Activated T-cell treated with anti-CD3 and anti-CD28 coated beads, Interleukin-2, amount 50 U/mL, for 72 hours (primary cell): ENCODE measurements around the gene NELFE. TPM values are rescaled to one million over a fixed set of nuclear protein-coding genes. Genes with fewer than 3 reads are reported as not detected.
"Not testable (repeated sequence)": the region's sequence is repeated elsewhere in the genome, so short reads cannot be mapped to it uniquely, and the experiment has no call there.

ENCODE experiments used
- ATAC-seq, 2 donors: fragments of 150-1000 bp; cut with Tn5 transposase; replicated peaks in 1 of 2; 2 replicates each; pipeline ENCODE4 v1.10.0; 2021; ENCODE audit warnings: moderate library complexity in 2 of 2, mild to moderate bottlenecking in 1 of 2
- DNase-seq, 2 donors: peaks; one replicate each; pipeline ENCODE4 v3.0.0; 2021 to 2022; ENCODE audit warnings: mixed read lengths in 1 of 2
- H3K27ac Mint-ChIP-seq: one replicate; pipeline ENCODE4 v1.8.0; 2022; ENCODE audit warnings: mild to moderate bottlenecking, moderate library complexity, mixed read lengths
- H3K27me3 Mint-ChIP-seq: one replicate; pipeline ENCODE4 v1.8.0; 2022; ENCODE audit warnings: low read depth, mixed read lengths
- H3K36me3 Mint-ChIP-seq, 2 donors: one replicate each; pipeline ENCODE4 v1.8.0; 2022; ENCODE audit warnings: mixed read lengths in 2 of 2, mild to moderate bottlenecking in 1 of 2; ENCODE audit not compliant: insufficient read depth in 2 of 2
- H3K4me1 Mint-ChIP-seq: one replicate; pipeline ENCODE4 v1.8.0; 2022; ENCODE audit warnings: low read depth, mixed read lengths
- H3K4me3 Mint-ChIP-seq, 2 donors: one replicate each; pipeline ENCODE4 v1.8.0; 2022; ENCODE audit warnings: mild to moderate bottlenecking in 2 of 2, mixed read lengths in 2 of 2, moderate library complexity in 2 of 2
- H3K9me3 Mint-ChIP-seq, 2 donors: one replicate each; pipeline ENCODE4 v1.8.0; 2022; ENCODE audit warnings: mixed read lengths in 2 of 2
- total RNA-seq, 2 donors: library from RNA; stranded (reverse); gene quantifications; one replicate each; pipeline ENCODE4 v1.2.3, GENCODE V29; 2022

NELFE gene
- total RNA-seq, 2 donors from 2014 or later, result 65.0 to 71.5 TPM

DNA sequence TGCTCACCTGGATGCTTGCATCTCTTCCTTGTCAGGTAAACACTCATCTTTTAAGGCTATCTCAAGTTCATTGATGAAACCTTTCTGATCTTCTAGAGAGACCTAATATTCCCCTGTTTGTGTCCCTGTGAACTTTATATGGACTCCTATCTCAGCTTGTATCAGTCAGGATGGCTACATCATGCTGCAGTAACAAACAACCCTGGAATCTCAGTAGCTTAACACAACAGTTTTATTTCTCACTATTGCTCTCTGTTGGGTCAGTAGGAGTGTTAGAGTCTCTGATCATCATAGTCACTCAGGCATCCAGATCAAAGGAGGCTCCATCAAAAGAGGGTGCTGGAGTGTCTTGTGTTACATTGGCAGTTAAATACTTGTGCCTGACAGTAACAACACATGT, 43.4 kb downstream of the NELFE start:
- no peaks in the 10 kb centered on the region for H3K9me3 Mint-ChIP-seq
- DNase-seq, result no peak
- H3K36me3 Mint-ChIP-seq, result no peaks in the 10 kb centered on the region
- H3K4me1 Mint-ChIP-seq, result peaks cover 19% of the 10 kb centered on the region
- ATAC-seq, result no peak
- H3K27ac Mint-ChIP-seq, result no peak overlapping the region
- H3K27me3 Mint-ChIP-seq, result peaks cover 9% of the 10 kb centered on the region
- H3K4me3 Mint-ChIP-seq, result no peak overlapping the region

- peaks cover 9% of the 10 kb centered on the region for H3K27me3 Mint-ChIP-seq
- peak overlapping the region in 1 of 2 donors; percentile 22 for H3K4me3 Mint-ChIP-seq
- H3K9me3 Mint-ChIP-seq, result no peaks in the 10 kb centered on the region
- H3K27ac Mint-ChIP-seq, result no peak overlapping the region
- no peak for ATAC-seq
- H3K4me1 Mint-ChIP-seq, result peaks cover 31% of the 10 kb centered on the region
- no peaks in the 10 kb centered on the region for H3K36me3 Mint-ChIP-seq
- DNase-seq, result no peak
Observed at GRCh38 chr6:31911826-31912585, 46.8 kb downstream of the NELFE start.

DNA sequence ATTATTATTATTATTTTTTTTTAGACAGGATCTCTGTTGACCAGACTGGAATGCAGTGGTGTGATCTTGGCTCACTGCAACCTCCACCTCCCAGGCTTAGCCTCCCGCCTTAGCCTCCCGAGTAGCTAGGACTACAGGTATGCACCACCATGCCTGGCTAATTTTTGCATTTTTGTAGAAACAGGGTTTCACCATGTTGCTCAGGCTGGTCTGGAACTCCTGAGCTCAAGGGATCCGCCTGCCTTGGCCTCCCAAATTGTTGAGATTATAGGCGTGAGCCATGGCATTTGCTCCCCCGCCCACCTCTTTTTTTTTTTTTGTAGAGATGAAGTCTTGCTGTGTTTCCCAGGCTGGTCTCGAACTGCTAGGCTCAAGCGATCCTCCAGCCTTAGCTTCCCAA, 49.5 kb downstream of the NELFE start:
- not testable (repeated sequence) for ATAC-seq, H3K27ac Mint-ChIP-seq, H3K4me3 Mint-ChIP-seq, H3K36me3 Mint-ChIP-seq, DNase-seq, H3K27me3 Mint-ChIP-seq, H3K9me3 Mint-ChIP-seq
- H3K4me1 Mint-ChIP-seq, result peaks cover 31% of the 10 kb centered on the region

- Mint-ChIP-seq H3K27ac (peak overlapping the region; percentile 73), H3K36me3 (no peaks in the 10 kb centered on the region), H3K9me3 (no peaks in the 10 kb centered on the region), H3K27me3 (peaks cover 9% of the 10 kb centered on the region), H3K4me1 (peaks cover 31% of the 10 kb centered on the region), H3K4me3 (peak overlapping the region in 1 of 2 donors; percentile 62)
- ATAC-seq, result peak; percentile 83 to 87
- no peak for DNase-seq
Observed at GRCh38 chr6:31908791-31909190, 50.0 kb downstream of the NELFE start.

- H3K27me3 Mint-ChIP-seq, DNase-seq, H3K36me3 Mint-ChIP-seq, ATAC-seq, H3K9me3 Mint-ChIP-seq: not testable (repeated sequence)
- H3K27ac Mint-ChIP-seq, result peak overlapping the region; percentile 73
- peaks cover 31% of the 10 kb centered on the region for H3K4me1 Mint-ChIP-seq
- H3K4me3 Mint-ChIP-seq, result peak overlapping the region in 1 of 2 donors; percentile 55
Observed at GRCh38 chr6:31908255-31908654, 50.5 kb downstream of the NELFE start.

- H3K27me3 Mint-ChIP-seq, result peaks cover 9% of the 10 kb centered on the region
- H3K36me3 Mint-ChIP-seq, result no peaks in the 10 kb centered on the region
- H3K4me3 Mint-ChIP-seq, result no peak overlapping the region
- no peaks in the 10 kb centered on the region for H3K9me3 Mint-ChIP-seq
- H3K27ac Mint-ChIP-seq, result no peak overlapping the region
- no peak for DNase-seq
- peak; percentile 21 to 27 for ATAC-seq
- H3K4me1 Mint-ChIP-seq, result peaks cover 38% of the 10 kb centered on the region
Observed at GRCh38 chr6:31907158-31907813, 51.5 kb downstream of the NELFE start.

- not testable (repeated sequence) for H3K4me3 Mint-ChIP-seq, ATAC-seq
- H3K4me1 Mint-ChIP-seq, result peaks cover 33% of the 10 kb centered on the region
Observed at GRCh38 chr6:31906727-31907126, 52.0 kb downstream of the NELFE start.

GRCh38 chr6:31906122-31906521, 52.6 kb downstream of the NELFE start:
- Mint-ChIP-seq H3K36me3 (no peaks in the 10 kb centered on the region), H3K27me3 (peaks cover 9% of the 10 kb centered on the region), H3K4me3 (no peak overlapping the region), H3K4me1 (peaks cover 27% of the 10 kb centered on the region), H3K27ac (no peak overlapping the region), H3K9me3 (no peaks in the 10 kb centered on the region)
- ATAC-seq, result no peak
- DNase-seq, result no peak

More at GRCh38 chr6:31906727-31907126, 52.0 kb downstream of the NELFE start:
- not testable (repeated sequence) for H3K27me3 Mint-ChIP-seq, H3K27ac Mint-ChIP-seq, DNase-seq, H3K36me3 Mint-ChIP-seq, H3K9me3 Mint-ChIP-seq

DNA sequence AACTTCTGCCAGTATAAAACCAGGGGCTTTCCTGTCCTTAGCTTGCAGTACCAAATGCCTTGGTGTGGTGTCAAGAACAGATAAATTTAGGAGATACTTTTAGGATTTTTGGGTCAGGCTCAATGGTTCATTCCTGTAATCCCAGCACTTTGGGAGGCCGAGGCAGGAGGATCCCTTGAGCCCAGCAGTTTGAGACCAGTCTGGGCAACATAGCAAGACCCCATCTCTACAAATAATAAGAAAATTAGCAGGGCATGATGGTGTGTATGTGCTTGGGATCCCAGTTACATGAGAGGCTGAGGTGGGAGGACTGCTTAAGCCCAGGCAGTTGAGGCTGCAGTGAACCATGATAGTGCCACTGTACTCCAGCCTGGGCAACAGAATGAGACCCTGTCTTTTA, 53.7 kb downstream of the NELFE start:
- H3K4me1 Mint-ChIP-seq, result peaks cover 20% of the 10 kb centered on the region
- H3K27ac Mint-ChIP-seq, result no peak overlapping the region
- H3K36me3 Mint-ChIP-seq, result no peaks in the 10 kb centered on the region
- DNase-seq (no peak), ATAC-seq (no peak)
- H3K4me3 Mint-ChIP-seq, result no peak overlapping the region
- no peaks in the 10 kb centered on the region for H3K9me3 Mint-ChIP-seq
- peaks cover 9% of the 10 kb centered on the region for H3K27me3 Mint-ChIP-seq

- no peak for ATAC-seq
- DNase-seq, result no peak
- peaks cover 9% of the 10 kb centered on the region for H3K27me3 Mint-ChIP-seq
Observed at GRCh38 chr6:31903957-31904356, 54.8 kb downstream of the NELFE start.

More at GRCh38 chr6:31903957-31904356, 54.8 kb downstream of the NELFE start:
- no peak overlapping the region for H3K4me3 Mint-ChIP-seq
- no peaks in the 10 kb centered on the region for H3K36me3 Mint-ChIP-seq
- H3K4me1 Mint-ChIP-seq, result peaks cover 27% of the 10 kb centered on the region
- no peak overlapping the region for H3K27ac Mint-ChIP-seq
- no peaks in the 10 kb centered on the region for H3K9me3 Mint-ChIP-seq

Other genes starting within 250 kb of the NELFE start
- gene LY6G6D, start 243.6 kb downstream of the NELFE start, total RNA-seq, result not detected
- gene LY6G6C, start 237.2 kb downstream of the NELFE start, total RNA-seq, result under 1 TPM; 0.25 to 0.67 TPM
- under 1 TPM in 1 of 2 donors, not detected in 1; 0.10 TPM for gene MPIG6B, start 235.6 kb downstream of the NELFE start, total RNA-seq
- gene DDAH2, start 229.7 kb downstream of the NELFE start, total RNA-seq, result 10 to 100 TPM; 19.0 to 19.6 TPM
- 100 to 1,000 TPM; 253 to 318 TPM for gene CLIC1, start 222.4 kb downstream of the NELFE start, total RNA-seq
- gene MSH5, start 219.0 kb downstream of the NELFE start, total RNA-seq, result 10 to 100 TPM; 84.9 to 98.4 TPM
- gene SAPCD1, start 196.3 kb downstream of the NELFE start, total RNA-seq, result 10 to 100 TPM; 15.7 to 18.0 TPM
- gene VWA7, start 181.6 kb downstream of the NELFE start, total RNA-seq, result 1 to 10 TPM; 3.3 to 3.4 TPM
- gene VARS1, start 163.2 kb downstream of the NELFE start, total RNA-seq, result 100 to 1,000 TPM in 1 of 2 donors, 10 to 100 TPM in 1; 91.3 to 101 TPM
- gene LSM2, start 152.0 kb downstream of the NELFE start, total RNA-seq, result 100 to 1,000 TPM; 122 to 123 TPM
- gene HSPA1L, start 143.7 kb downstream of the NELFE start, total RNA-seq, result 1 to 10 TPM; 2.9 to 3.1 TPM
- 10 to 100 TPM; 16.5 to 37.6 TPM for gene HSPA1A, start 143.4 kb downstream of the NELFE start, total RNA-seq
- 10 to 100 TPM; 31.6 to 44.9 TPM for gene HSPA1B, start 131.2 kb downstream of the NELFE start, total RNA-seq
- 10 to 100 TPM; 24.0 to 27.1 TPM for gene NEU1, start 96.2 kb downstream of the NELFE start, total RNA-seq
- under 1 TPM; 0.22 to 0.23 TPM for gene SLC44A4, start 80.0 kb downstream of the NELFE start, total RNA-seq
- 10 to 100 TPM; 49.2 to 64.7 TPM for gene EHMT2, start 61.3 kb downstream of the NELFE start, total RNA-seq
- 1 to 10 TPM in 1 of 2 donors, under 1 TPM in 1; 0.88 to 1.9 TPM for gene ZBTB12, start 56.9 kb downstream of the NELFE start, total RNA-seq
- 1 to 10 TPM; 3.4 to 5.1 TPM for gene C2, start 31.3 kb downstream of the NELFE start, total RNA-seq
- gene CFB, start 12.9 kb downstream of the NELFE start, total RNA-seq, result 1 to 10 TPM; 1.1 to 3.5 TPM
- 10 to 100 TPM; 75.7 to 79.7 TPM for gene SKIC2, start 204 bp upstream of the NELFE start, total RNA-seq
- gene DXO, start 13.2 kb upstream of the NELFE start, total RNA-seq, result 10 to 100 TPM; 23.3 to 34.7 TPM
- gene C4A, start 23.1 kb upstream of the NELFE start, total RNA-seq, result 1 to 10 TPM; 6.9 to 7.6 TPM
- gene C4B, start 55.8 kb upstream of the NELFE start, total RNA-seq, result 1 to 10 TPM; 4.9 to 6.4 TPM
- gene CYP21A2, start 79.4 kb upstream of the NELFE start, total RNA-seq, result 1 to 10 TPM; 1.1 to 1.3 TPM
- 10 to 100 TPM; 10.9 to 15.0 TPM for gene TNXB, start 150.4 kb upstream of the NELFE start, total RNA-seq
- 100 to 1,000 TPM in 1 of 2 donors, 10 to 100 TPM in 1; 99.9 to 105 TPM for gene ATF6B, start 169.3 kb upstream of the NELFE start, total RNA-seq
- gene FKBPL, start 171.3 kb upstream of the NELFE start, total RNA-seq, result 1 to 10 TPM; 6.9 to 9.1 TPM
- 1 to 10 TPM in 1 of 2 donors, under 1 TPM in 1; 0.83 to 1.2 TPM for gene PRRT1, start 193.0 kb upstream of the NELFE start, total RNA-seq
- 10 to 100 TPM; 17.9 to 18.2 TPM for gene PPT2, start 195.2 kb upstream of the NELFE start, total RNA-seq
- gene EGFL8, start 205.6 kb upstream of the NELFE start, total RNA-seq, result 10 to 100 TPM in 1 of 2 donors, 1 to 10 TPM in 1; 9.6 to 11.2 TPM
- gene AGPAT1, start 217.1 kb upstream of the NELFE start, total RNA-seq, result 10 to 100 TPM; 29.6 to 30.4 TPM
- 10 to 100 TPM; 45.0 to 49.2 TPM for gene RNF5, start 219.4 kb upstream of the NELFE start, total RNA-seq
- gene AGER, start 225.3 kb upstream of the NELFE start, total RNA-seq, result 10 to 100 TPM; 39.0 to 48.0 TPM
- gene PBX2, start 231.2 kb upstream of the NELFE start, total RNA-seq, result 100 to 1,000 TPM in 1 of 2 donors, 10 to 100 TPM in 1; 98.3 to 104 TPM
- 100 to 1,000 TPM; 192 to 213 TPM for gene GPSM3, start 233.7 kb upstream of the NELFE start, total RNA-seq